Nephron progenitor cell (in vitro differentiated cells): Measurements from ENCODE around the gene PTPRD.

Source experiments
- DNase-seq: peaks from one replicate; pipeline ENCODE4 v3.0.0; 2021
- H3K27ac Mint-ChIP-seq: 2 replicates; pipeline ENCODE4 v1.8.0; 2021; ENCODE audit warnings: mild to moderate bottlenecking, moderate library complexity, mixed read lengths
- H3K27me3 Mint-ChIP-seq: 2 replicates; pipeline ENCODE4 v1.8.0; 2021; ENCODE audit warnings: mild to moderate bottlenecking, low read depth, mixed read lengths; ENCODE audit not compliant: poor library complexity
- H3K36me3 Mint-ChIP-seq: 2 replicates; pipeline ENCODE4 v1.8.0; 2021; ENCODE audit warnings: low read depth, mixed read lengths
- H3K4me1 Mint-ChIP-seq: 2 replicates; pipeline ENCODE4 v1.8.0; 2021; ENCODE audit warnings: mixed read lengths
- H3K4me3 Mint-ChIP-seq: 2 replicates; pipeline ENCODE4 v1.8.0; 2021; ENCODE audit warnings: mild to moderate bottlenecking, moderate library complexity, mixed read lengths
- H3K9me3 Mint-ChIP-seq: 2 replicates; pipeline ENCODE4 v1.8.0; 2021; ENCODE audit warnings: mild to moderate bottlenecking, moderate library complexity, mixed read lengths
- CTCF ChIP-seq: fragments of 200-600 bp; sonication (generic); IDR thresholded peaks from 2 replicates; pipeline ENCODE4 v1.5.0; 2021; ENCODE audit warnings: antibody characterized with exemption

The PTPRD gene

DNA sequence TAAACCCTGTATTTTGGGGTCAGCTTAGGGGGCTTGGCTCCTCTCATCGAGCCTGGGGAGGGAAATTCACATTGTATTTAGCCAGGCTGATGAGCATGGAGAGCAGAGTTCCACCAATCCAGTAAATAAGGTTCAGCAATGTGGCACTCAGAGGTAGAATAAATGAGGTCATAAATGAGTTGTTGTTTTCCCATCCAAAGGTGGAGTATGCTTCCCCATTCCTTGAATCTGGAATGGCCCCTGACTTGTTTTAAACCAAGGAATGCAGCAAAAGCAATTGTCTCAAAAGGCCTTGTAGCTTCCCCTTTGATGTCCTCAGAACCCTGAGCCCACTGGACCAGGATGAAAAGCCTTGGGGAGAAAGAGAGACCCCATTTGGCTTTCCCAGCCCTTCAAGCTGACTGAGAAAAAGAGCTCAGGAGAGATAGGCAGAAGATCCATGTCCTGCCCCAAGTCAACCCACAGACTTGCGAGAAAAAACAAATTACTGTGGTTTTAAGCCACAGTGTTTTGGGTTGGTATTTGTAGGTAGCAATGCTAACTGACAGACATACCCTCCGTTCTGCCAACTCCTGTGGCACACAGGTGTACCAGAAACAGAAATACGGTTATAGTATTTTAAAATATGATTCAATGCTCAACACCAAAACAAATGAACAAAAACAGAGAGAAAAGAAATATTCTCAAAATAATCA is 2247.2 kb downstream of the PTPRD start:
- no peaks in the 10 kb centered on the region for H3K27me3 Mint-ChIP-seq
- H3K4me3 Mint-ChIP-seq: no peak overlapping the region
- no peak overlapping the region for H3K27ac Mint-ChIP-seq
- H3K4me1 Mint-ChIP-seq: peaks cover 13% of the 10 kb centered on the region
- no peak for TF ChIP-seq CTCF
- DNase-seq: no peak
- no peaks in the 10 kb centered on the region for H3K9me3 Mint-ChIP-seq
- peaks cover 57% of the 10 kb centered on the region for H3K36me3 Mint-ChIP-seq

DNA sequence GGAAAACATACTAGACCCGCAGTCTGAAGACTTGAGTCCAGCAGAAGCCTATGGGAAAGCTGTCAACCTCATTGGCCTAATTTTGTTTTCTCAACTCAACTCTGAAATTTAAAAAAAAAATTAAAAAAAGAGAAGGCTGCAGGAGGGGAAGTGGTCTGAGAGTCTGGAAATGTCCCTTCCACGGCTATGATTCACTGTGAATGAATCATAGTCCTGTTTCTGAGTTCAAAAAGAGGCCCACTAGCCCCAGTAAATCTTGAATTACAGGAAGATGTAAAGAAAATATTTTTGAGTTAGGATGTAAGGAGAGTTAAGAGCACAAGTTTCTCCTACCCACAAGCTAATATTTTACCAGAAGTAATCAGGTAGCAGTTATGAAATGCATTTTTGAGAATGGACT is 2247.8 kb downstream of the PTPRD start:
- no peak for DNase-seq
- H3K4me1 Mint-ChIP-seq: peaks cover 13% of the 10 kb centered on the region
- no peak overlapping the region for H3K27ac Mint-ChIP-seq
- no peaks in the 10 kb centered on the region for H3K9me3 Mint-ChIP-seq
- H3K36me3 Mint-ChIP-seq: peaks cover 53% of the 10 kb centered on the region
- no peaks in the 10 kb centered on the region for H3K27me3 Mint-ChIP-seq
- no peak overlapping the region for H3K4me3 Mint-ChIP-seq
- TF ChIP-seq CTCF: no peak

- Mint-ChIP-seq H3K27me3 (no peaks in the 10 kb centered on the region), H3K4me1 (peaks cover 13% of the 10 kb centered on the region), H3K27ac (no peak overlapping the region), H3K9me3 (no peaks in the 10 kb centered on the region), H3K4me3 (no peak overlapping the region), H3K36me3 (peaks cover 54% of the 10 kb centered on the region)
- no peak for DNase-seq
- TF ChIP-seq CTCF: no peak
These were observed 2248.6 kb downstream of the PTPRD start for GRCh38 chr9:8364026-8364752.

DNA sequence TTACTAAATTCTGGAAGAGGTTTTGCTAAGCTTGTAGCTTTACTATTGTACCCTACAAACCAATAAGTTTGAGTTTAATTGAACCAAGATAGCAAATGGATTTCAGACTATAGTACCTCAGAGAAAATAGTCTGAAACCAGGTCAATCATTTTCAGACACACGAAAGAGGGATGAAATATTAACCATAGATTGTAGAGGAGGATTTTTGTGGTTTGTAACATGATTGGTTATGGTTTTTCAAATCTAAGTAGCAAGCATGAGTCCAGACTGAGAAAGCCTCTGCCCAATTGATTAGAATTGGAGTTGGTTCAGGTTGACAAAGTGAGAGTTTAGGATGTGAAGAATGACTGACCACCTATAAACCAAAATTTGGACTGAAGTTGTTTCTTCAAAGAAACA is 2250.6 kb downstream of the PTPRD start:
- peaks cover 41% of the 10 kb centered on the region for H3K36me3 Mint-ChIP-seq
- H3K27ac Mint-ChIP-seq: no peak overlapping the region
- H3K9me3 Mint-ChIP-seq: no peaks in the 10 kb centered on the region

GRCh38 chr9:8361364-8361763 is 2251.4 kb downstream of the PTPRD start:
- Mint-ChIP-seq H3K36me3 (peaks cover 37% of the 10 kb centered on the region), H3K9me3 (no peaks in the 10 kb centered on the region), H3K4me1 (peaks cover 9% of the 10 kb centered on the region), H3K27ac (no peak overlapping the region), H3K4me3 (no peak overlapping the region), H3K27me3 (no peaks in the 10 kb centered on the region)
- no peak for DNase-seq
- no peak for TF ChIP-seq CTCF

More for the DNA sequence above, 2250.6 kb downstream of the PTPRD start:
- no peak for DNase-seq
- no peak overlapping the region for H3K4me3 Mint-ChIP-seq
- TF ChIP-seq CTCF: no peak
- H3K4me1 Mint-ChIP-seq: peaks cover 13% of the 10 kb centered on the region
- no peaks in the 10 kb centered on the region for H3K27me3 Mint-ChIP-seq
